Large intestine (tissue), 3 donors: Measurements from ENCODE around the gene POLH. TPM values are rescaled to one million over a fixed set of nuclear protein-coding genes. Genes with fewer than 3 reads are reported as not detected.
"Not testable (repeated sequence)": the region's sequence is repeated elsewhere in the genome, so short reads cannot be mapped to it uniquely, and the experiment has no call there.

ENCODE experiments used
- DNase-seq, 2 donors: peaks; one replicate each; pipeline versions ENCODE4 v3.0.0 to v3.0.0-alpha.2; 2013
- H3K27ac ChIP-seq: one replicate; pipeline ENCODE4 v1.5.1; 2013; ENCODE audit warnings: low read length
- H3K27me3 ChIP-seq: 2 replicates; pipeline ENCODE4 v1.6.1; 2013; ENCODE audit warnings: low read length; ENCODE audit not compliant: control insufficient read depth, insufficient read depth
- H3K36me3 ChIP-seq: 2 replicates; pipeline ENCODE4 v1.6.1; 2013; ENCODE audit warnings: low read length; ENCODE audit not compliant: control insufficient read depth, insufficient read depth
- H3K4me1 ChIP-seq: one replicate; pipeline ENCODE4 v1.6.1; 2013; ENCODE audit warnings: low read length; ENCODE audit not compliant: control insufficient read depth, insufficient read depth
- H3K4me3 ChIP-seq: one replicate; pipeline ENCODE4 v1.5.1; 2013; ENCODE audit warnings: low read length
- H3K9me3 ChIP-seq: one replicate; pipeline ENCODE4 v1.6.1; 2013; ENCODE audit warnings: mild to moderate bottlenecking, low read depth, low read length, moderate library complexity; ENCODE audit not compliant: control insufficient read depth
- WGBS: methylation state at CpG from one replicate; pipeline ENCODE4 v1.1.5; 2013; ENCODE audit warnings: low lambda C conversion rate; ENCODE audit not compliant: insufficient coverage; 5-methylcytosine and 5-hydroxymethylcytosine counted together
- polyA plus RNA-seq: library from polyadenylated mRNA; unstranded; fragments of 120-200 nt; gene quantifications from one replicate; pipeline ENCODE4 v1.2.1, GENCODE V29; 2013

Gene POLH
- polyA plus RNA-seq, 1 donor = 9.2 TPM

- H3K4me3 ChIP-seq = peak overlapping the region; percentile 82
- no peaks in the 10 kb centered on the region for H3K27me3 ChIP-seq
- WGBS = no CpG with 5 or more reads among the region's 41 CpGs
- peak; percentile 96 for DNase-seq
- H3K4me1 ChIP-seq = peaks cover 16% of the 10 kb centered on the region
- peak overlapping the region; percentile 95 for H3K27ac ChIP-seq
- no peaks in the 10 kb centered on the region for H3K9me3 ChIP-seq
- peaks cover 17% of the 10 kb centered on the region for H3K36me3 ChIP-seq
Observed at GRCh38 chr6:43629505-43630300, 53.7 kb downstream of the POLH start.

- no CpG with 5 or more reads among the region's 1 CpG for WGBS
- no peak overlapping the region for H3K27ac ChIP-seq
- no peak for DNase-seq
Observed at GRCh38 chr6:43630980-43631619, 55.1 kb downstream of the POLH start.

GRCh38 chr6:43633002-43633401 is 57.0 kb downstream of the POLH start:
- not testable (repeated sequence) for H3K9me3 ChIP-seq, H3K36me3 ChIP-seq, H3K27me3 ChIP-seq, H3K27ac ChIP-seq, H3K4me3 ChIP-seq, DNase-seq
- peaks cover 14% of the 10 kb centered on the region for H3K4me1 ChIP-seq
- whole genome bisulfite sequencing = no CpG with 5 or more reads among the region's 7 CpGs

More at GRCh38 chr6:43630980-43631619, 55.1 kb downstream of the POLH start:
- H3K27me3 ChIP-seq = no peaks in the 10 kb centered on the region
- peaks cover 20% of the 10 kb centered on the region for H3K4me1 ChIP-seq
- no peaks in the 10 kb centered on the region for H3K9me3 ChIP-seq
- peaks cover 3% of the 10 kb centered on the region for H3K36me3 ChIP-seq
- no peak overlapping the region for H3K4me3 ChIP-seq

- no peak for DNase-seq
- peaks cover 15% of the 10 kb centered on the region for H3K36me3 ChIP-seq
- H3K4me3 ChIP-seq = no peak overlapping the region
- no peaks in the 10 kb centered on the region for H3K27me3 ChIP-seq
- peaks cover 12% of the 10 kb centered on the region for H3K4me1 ChIP-seq
- 100% methylated on average over 3 of the region's 9 CpGs for WGBS
- H3K9me3 ChIP-seq = no peaks in the 10 kb centered on the region
- H3K27ac ChIP-seq = no peak overlapping the region
Observed at GRCh38 chr6:43634702-43635303, 58.8 kb downstream of the POLH start.

- DNase-seq = peak; percentile 83 to 89
- H3K27me3 ChIP-seq = no peaks in the 10 kb centered on the region
- peaks cover 24% of the 10 kb centered on the region for H3K36me3 ChIP-seq
- H3K4me1 ChIP-seq = peaks cover 9% of the 10 kb centered on the region
- peak within 1 kb of the TSS; percentile 58 for H3K27ac ChIP-seq
- peak within 1 kb of the TSS; percentile 62 for H3K4me3 ChIP-seq
- no CpG with 5 or more reads among the region's 48 CpGs for WGBS
- no peaks in the 10 kb centered on the region for H3K9me3 ChIP-seq
Observed at GRCh38 chr6:43635387-43636307, 59.7 kb downstream of the POLH start, which contains the start of gene MAD2L1BP. MAD2L1BP (plus strand) TSS chr6:43635840; CDS start chr6:43635876, 36 bp downstream.

GRCh38 chr6:43636308-43636659 is 60.3 kb downstream of the POLH start:
- no peaks in the 10 kb centered on the region for H3K27me3 ChIP-seq
- peaks cover 30% of the 10 kb centered on the region for H3K36me3 ChIP-seq
- H3K9me3 ChIP-seq = no peaks in the 10 kb centered on the region
- H3K4me1 ChIP-seq = peaks cover 9% of the 10 kb centered on the region
- H3K4me3 ChIP-seq = peak overlapping the region; percentile 62
- H3K27ac ChIP-seq = peak overlapping the region; percentile 58
- 29% methylated on average over 1 of the region's 7 CpGs for WGBS
- no peak for DNase-seq

- H3K4me1 ChIP-seq = peaks cover 15% of the 10 kb centered on the region
- H3K4me3 ChIP-seq = no peak overlapping the region
- H3K36me3 ChIP-seq = peaks cover 42% of the 10 kb centered on the region
- no peak for DNase-seq
- no CpG with 5 or more reads among the region's 21 CpGs for WGBS
- H3K9me3 ChIP-seq = no peaks in the 10 kb centered on the region
- H3K27me3 ChIP-seq = no peaks in the 10 kb centered on the region
- no peak overlapping the region for H3K27ac ChIP-seq
Observed at GRCh38 chr6:43639984-43640800, 64.2 kb downstream of the POLH start.

- peaks cover 24% of the 10 kb centered on the region for H3K36me3 ChIP-seq
- H3K9me3 ChIP-seq = no peaks in the 10 kb centered on the region
- H3K4me3 ChIP-seq = peak within 1 kb of the TSS; percentile 37
- peak; percentile 59 to 67 for DNase-seq
- no peak within 1 kb of the TSS for H3K27ac ChIP-seq
- no peaks in the 10 kb centered on the region for H3K27me3 ChIP-seq
- peaks cover 14% of the 10 kb centered on the region for H3K4me1 ChIP-seq
- no CpG with 5 or more reads among the region's 52 CpGs for WGBS
Observed at GRCh38 chr6:43644940-43645612, 69.1 kb downstream of the POLH start, which contains the start of gene RSPH9. RSPH9 (plus strand) TSS chr6:43645036; CDS start chr6:43645099, 63 bp downstream.

- Histone ChIP-seq H3K36me3 (peaks cover 19% of the 10 kb centered on the region), H3K9me3 (no peaks in the 10 kb centered on the region), H3K4me3 (peak overlapping the region; percentile 37), H3K4me1 (peaks cover 14% of the 10 kb centered on the region), H3K27ac (no peak overlapping the region), H3K27me3 (no peaks in the 10 kb centered on the region)
- WGBS = no CpG with 5 or more reads among the region's 9 CpGs
- DNase-seq = no peak
Observed at GRCh38 chr6:43645613-43645964, 69.6 kb downstream of the POLH start.
